Mesothelial cell of epicardium (in vitro differentiated cells): ENCODE results near the gene THADA. TPM values are rescaled to one million over a fixed set of nuclear protein-coding genes. Genes with fewer than 3 reads are reported as not detected.

Source experiments
- DNase-seq, 2 experiments: peaks; one replicate each; pipeline ENCODE4 v3.0.0; 2021; ENCODE audit warnings: low spot score in 2 of 2; ENCODE audit not compliant: unreplicated experiment in 2 of 2
- H3K27ac Mint-ChIP-seq: 2 replicates; pipeline ENCODE4 v1.8.0; 2021; ENCODE audit warnings: mixed read lengths
- H3K27me3 Mint-ChIP-seq: 2 replicates; pipeline ENCODE4 v1.8.0; 2021; ENCODE audit warnings: low read depth, mixed read lengths
- H3K36me3 Mint-ChIP-seq: 2 replicates; pipeline ENCODE4 v1.8.0; 2021; ENCODE audit warnings: mixed read lengths
- H3K4me1 Mint-ChIP-seq: 2 replicates; pipeline ENCODE4 v1.8.0; 2021; ENCODE audit warnings: mixed read lengths
- H3K4me3 Mint-ChIP-seq: 2 replicates; pipeline ENCODE4 v1.8.0; 2021; ENCODE audit warnings: mild to moderate bottlenecking, moderate library complexity, mixed read lengths
- H3K9me3 Mint-ChIP-seq: 2 replicates; pipeline ENCODE4 v1.8.0; 2021; ENCODE audit warnings: mixed read lengths
- CTCF ChIP-seq: fragments of 200-600 bp; sonication (generic); IDR thresholded peaks from one replicate; pipeline ENCODE4 v1.5.0; 2021; ENCODE audit warnings: antibody characterized with exemption; ENCODE audit not compliant: unreplicated experiment
- total RNA-seq: library from RNA; stranded (reverse); gene quantifications from 3 replicates; pipeline ENCODE4 v1.2.1, GENCODE V29; 2021

Gene THADA
- total RNA-seq, 1 donor from 2014 or later: 33.6 TPM

DNA sequence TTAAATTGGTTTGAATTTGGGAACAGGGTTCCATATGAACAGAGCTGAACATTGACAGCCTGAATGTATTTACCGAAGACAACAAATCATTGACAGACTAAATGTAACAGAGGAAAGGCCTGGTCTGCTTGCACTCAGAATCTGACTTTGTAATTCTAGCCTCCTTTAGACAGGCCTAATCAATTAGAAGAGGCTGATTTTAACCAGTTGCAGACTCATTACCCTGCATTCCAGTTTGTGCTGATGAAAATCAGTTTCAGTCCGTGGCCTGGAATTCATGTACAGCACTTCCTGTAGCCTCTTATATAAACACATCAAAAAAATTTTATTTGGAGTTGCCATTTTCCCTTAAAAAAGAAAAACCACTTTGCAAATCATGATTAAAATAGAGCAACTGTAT is 276.3 kb downstream of the THADA start:
- TF ChIP-seq CTCF: no peak
- Mint-ChIP-seq H3K27me3 (no peaks in the 10 kb centered on the region), H3K27ac (peak overlapping the region; percentile 93), H3K9me3 (no peaks in the 10 kb centered on the region), H3K4me1 (peaks cover 49% of the 10 kb centered on the region), H3K36me3 (no peaks in the 10 kb centered on the region), H3K4me3 (no peak overlapping the region)
- no peak for DNase-seq

DNA sequence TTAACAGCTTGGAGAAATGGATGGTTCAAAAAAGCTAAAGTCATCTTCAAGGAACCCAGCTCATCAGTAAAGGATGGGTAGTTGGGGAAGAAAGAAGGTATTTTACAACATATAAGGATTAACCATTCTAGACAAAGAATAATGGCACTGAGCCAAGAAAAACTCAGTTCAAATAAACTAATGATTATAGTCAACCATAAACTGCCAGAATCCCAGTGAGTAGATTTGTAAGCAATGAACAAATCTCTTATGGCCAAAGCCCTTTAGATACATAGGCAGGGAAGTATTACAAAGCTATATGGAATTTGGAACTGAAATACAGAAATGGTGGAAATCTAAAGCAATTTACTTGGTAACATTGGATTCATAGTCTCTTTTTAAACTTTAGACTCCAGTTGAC is 277.0 kb downstream of the THADA start:
- no peak for DNase-seq
- TF ChIP-seq CTCF: no peak
- no peaks in the 10 kb centered on the region for H3K36me3 Mint-ChIP-seq
- H3K4me1 Mint-ChIP-seq: peaks cover 49% of the 10 kb centered on the region
- no peaks in the 10 kb centered on the region for H3K9me3 Mint-ChIP-seq
- peak overlapping the region; percentile 93 for H3K27ac Mint-ChIP-seq
- H3K4me3 Mint-ChIP-seq: no peak overlapping the region
- no peaks in the 10 kb centered on the region for H3K27me3 Mint-ChIP-seq

- H3K36me3 Mint-ChIP-seq: no peaks in the 10 kb centered on the region
- DNase-seq: no peak
- H3K4me3 Mint-ChIP-seq: no peak overlapping the region
- no peak overlapping the region for H3K27ac Mint-ChIP-seq
- no peaks in the 10 kb centered on the region for H3K9me3 Mint-ChIP-seq
- H3K27me3 Mint-ChIP-seq: no peaks in the 10 kb centered on the region
- H3K4me1 Mint-ChIP-seq: peaks cover 51% of the 10 kb centered on the region
- TF ChIP-seq CTCF: no peak
Measured at GRCh38 chr2:43317680-43318079, 278.2 kb downstream of the THADA start.

- H3K9me3 Mint-ChIP-seq: no peaks in the 10 kb centered on the region
- DNase-seq: no peak
- H3K27ac Mint-ChIP-seq: peak overlapping the region; percentile 43
- TF ChIP-seq CTCF: no peak
- H3K4me3 Mint-ChIP-seq: no peak overlapping the region
- no peaks in the 10 kb centered on the region for H3K36me3 Mint-ChIP-seq
- no peaks in the 10 kb centered on the region for H3K27me3 Mint-ChIP-seq
- H3K4me1 Mint-ChIP-seq: peaks cover 56% of the 10 kb centered on the region
Measured at GRCh38 chr2:43317194-43317593, 278.6 kb downstream of the THADA start.

GRCh38 chr2:43315482-43315881 is 280.4 kb downstream of the THADA start:
- TF ChIP-seq CTCF: no peak
- H3K9me3 Mint-ChIP-seq: no peaks in the 10 kb centered on the region
- H3K4me1 Mint-ChIP-seq: peaks cover 64% of the 10 kb centered on the region
- no peak for DNase-seq
- no peak overlapping the region for H3K27ac Mint-ChIP-seq
- H3K4me3 Mint-ChIP-seq: no peak overlapping the region
- no peaks in the 10 kb centered on the region for H3K36me3 Mint-ChIP-seq
- no peaks in the 10 kb centered on the region for H3K27me3 Mint-ChIP-seq

GRCh38 chr2:43314299-43314927 is 281.4 kb downstream of the THADA start:
- H3K36me3 Mint-ChIP-seq: no peaks in the 10 kb centered on the region
- peak overlapping the region; percentile 75 for H3K27ac Mint-ChIP-seq
- no peak for TF ChIP-seq CTCF
- peaks cover 2% of the 10 kb centered on the region for H3K9me3 Mint-ChIP-seq
- no peaks in the 10 kb centered on the region for H3K27me3 Mint-ChIP-seq
- no peak overlapping the region for H3K4me3 Mint-ChIP-seq
- peaks cover 54% of the 10 kb centered on the region for H3K4me1 Mint-ChIP-seq
- DNase-seq: no peak
